Heart left ventricle (tissue), 16 donors: ENCODE results near the gene SLC13A3. TPM values are rescaled to one million over a fixed set of nuclear protein-coding genes. Genes with fewer than 3 reads are reported as not detected.

Experiments
- ATAC-seq, 4 donors: fragments of 200-7000 bp; cut with Tn5 transposase; one replicate each; pipeline ENCODE4 v1.9.1; 2020 to 2022; ENCODE audit warnings: moderate library complexity in 4 of 4, mild to moderate bottlenecking in 3 of 4, moderate number of reproducible peaks in 1 of 4
- DNase-seq, 5 donors: peaks; one replicate each; pipeline ENCODE4 v3.0.0-alpha.2; 2020
- H3K27ac ChIP-seq, 12 donors: fragments of 200-600 bp; sonication (generic) in 4 of 12; one replicate each; pipeline versions ENCODE4 v1.5.0 to v1.8.0; 2016 to 2022; ENCODE audit warnings: mild to moderate bottlenecking in 2 of 12
- H3K27me3 ChIP-seq, 9 donors: fragments of 200-600 bp; sonication (generic) in 2 of 9; one replicate each; pipeline versions ENCODE4 v1.5.1 to v1.8.0; 2016 to 2022; ENCODE audit warnings: mild to moderate bottlenecking in 3 of 9
- H3K36me3 ChIP-seq, 9 donors: fragments of 200-600 bp; sonication (generic) in 2 of 9; one replicate each; pipeline versions ENCODE4 v1.5.0 to v1.8.0; 2018 to 2022; ENCODE audit warnings: mild to moderate bottlenecking in 2 of 9
- H3K4me1 ChIP-seq, 12 donors: fragments of 200-600 bp; sonication (generic) in 4 of 12; one replicate each; pipeline versions ENCODE4 v1.5.0 to v1.8.0; 2016 to 2022; ENCODE audit warnings: mild to moderate bottlenecking in 3 of 12
- H3K4me3 ChIP-seq, 12 donors: fragments of 200-600 bp; sonication (generic) in 4 of 12; one replicate each; pipeline versions ENCODE4 v1.5.0 to v1.8.0; 2017 to 2022; ENCODE audit warnings: mild to moderate bottlenecking in 9 of 12, moderate library complexity in 4 of 12
- H3K9me3 ChIP-seq, 12 donors: fragments of 200-600 bp; sonication (generic) in 4 of 12; one replicate each; pipeline versions ENCODE4 v1.5.0 to v1.8.0; 2016 to 2022; ENCODE audit warnings: mild to moderate bottlenecking in 1 of 12
- POLR2A ChIP-seq, 2 donors: fragments of 450-650 bp; IDR thresholded peaks; one replicate each; pipeline ENCODE4 v1.6.1; 2017; ENCODE audit warnings: antibody characterized with exemption in 2 of 2, mild to moderate bottlenecking in 2 of 2, moderate library complexity in 2 of 2
- WGBS, 4 donors: extraction: QIAGEN DNeasy Blood & Tissue Kit in 2 of 4; methylation state at CpG; one replicate each; pipeline versions ENCODE4 v1.1.5 to v1.1.7; 2013 to 2018; 5-methylcytosine and 5-hydroxymethylcytosine counted together
- intact Hi-C, 10 donors: fragments of 100-400 bp; cut with DNase I; formaldehyde crosslinking; loops; one replicate each; pipeline versions ENCODE4 v1.11.1 to v1.14.2; 2022
- polyA plus RNA-seq, 2 donors: library from polyadenylated mRNA; stranded (reverse); fragments of 200-250 nt; gene quantifications; one replicate each; pipeline ENCODE4 v1.2.3, GENCODE V29; 2013
- total RNA-seq, 9 donors: library from RNA; depleted of rRNA in 2 of 9; stranded (reverse); fragments of >200 nt in 2 of 9; fragmentation: NEBNext Ultra II Directional in 3 of 9; extraction: Animal tissue kit (Norgen Biotek cat#: 25700) in 3 of 9; gene quantifications; one replicate each; pipeline versions ENCODE4 v1.1.0 to v1.2.4, GENCODE V29; 2016 to 2023
- TF ChIP-seq, protein P1 (sequence below), 12 donors: fragments of 200-600 bp; sonication (generic) in 4 of 12; IDR thresholded peaks; one replicate each; pipeline versions ENCODE4 v1.5.0 to v1.8.0; 2018 to 2022; ENCODE audit warnings: antibody characterized with exemption in 12 of 12, mild to moderate bottlenecking in 5 of 12
- donor health status: ischemic (EF 13 %, LVEDD 7.1; RV severe dilation, severe dysfunction).
- donor health status: healthy with polysubstance abuse.
- donor health status: DM: no; HTN: yes; CAD: no.
- donor health status: DM: no; HTN: no; CAD: no.
- donor health status: ischemic (EF 25% LVEDD 6.9; RV normal size, moderate dysfunction).
- donor health status: ischemic (EF 25% LVEDD 5.7; RV mildly dilated, moderate dysfunction).
- donor health status: healthy.
- donor health status: DM: yes; HTN: yes; CAD: no.
- donor health status: ischemic (EF 35%, LVEDD 5.7; RV mildly dilated, moderate dysfunction).
- donor health status: nonischemic (EF 11% LVEDD 7.7; RV severe dilation, severe dysfunction).
- donor health status: DM: yes; HTN: yes; CAD: no.
- donor health status: PGD.
- donor health status: ischemic (EF 29% LVEDD 5.4; RV normal size, mild dysfunction).
- donor health status: nonischemic (EF 23%, LVEDD 6.1; RV moderate dilation, normal function).

SLC13A3 gene
- total and polyA plus RNA-seq, 11 donors: 0.13 to 2.6 (median 0.54) TPM

DNA sequence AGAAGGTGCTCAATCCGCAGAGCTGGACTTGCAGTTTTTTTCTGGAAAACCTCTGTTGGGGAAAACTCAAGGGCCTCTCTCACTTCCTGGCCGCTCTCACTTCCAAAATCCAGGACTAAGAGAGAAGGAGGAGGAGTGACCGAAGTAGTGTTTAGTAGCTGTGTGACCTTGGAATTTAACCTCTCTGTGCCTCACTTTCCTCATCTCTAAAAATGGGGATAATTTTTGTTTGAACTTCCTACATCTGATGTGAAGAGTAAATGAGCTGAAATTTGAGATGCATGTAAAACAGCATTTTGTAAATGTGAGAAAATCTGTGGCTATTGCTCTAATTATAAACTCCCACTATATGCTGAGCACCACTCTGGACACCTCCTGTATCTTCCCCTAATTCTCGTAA lies 5.1 kb downstream of the SLC13A3 start:
- Histone ChIP-seq H3K36me3 (no peaks in the 10 kb centered on the region), H3K4me1 (peaks cover 0 to 6% (median 0%) of the 10 kb centered on the region in 12 donors), H3K27ac (no peak overlapping the region), H3K4me3 (no peak overlapping the region), H3K27me3 (peaks cover 0 to 13% (median 3%) of the 10 kb centered on the region in 9 donors), H3K9me3 (no peaks in the 10 kb centered on the region)
- ATAC-seq (no peak), DNase-seq (no peak)
- intact Hi-C loops: no loop called here
- WGBS, 4 donors: 66 to 76% (median 72%) methylated on average over 4 of the region's 4 CpGs
- TF ChIP-seq POLR2A (IDR thresholded peaks at IDR 0.05): no peak
- TF ChIP-seq, protein P1, sequence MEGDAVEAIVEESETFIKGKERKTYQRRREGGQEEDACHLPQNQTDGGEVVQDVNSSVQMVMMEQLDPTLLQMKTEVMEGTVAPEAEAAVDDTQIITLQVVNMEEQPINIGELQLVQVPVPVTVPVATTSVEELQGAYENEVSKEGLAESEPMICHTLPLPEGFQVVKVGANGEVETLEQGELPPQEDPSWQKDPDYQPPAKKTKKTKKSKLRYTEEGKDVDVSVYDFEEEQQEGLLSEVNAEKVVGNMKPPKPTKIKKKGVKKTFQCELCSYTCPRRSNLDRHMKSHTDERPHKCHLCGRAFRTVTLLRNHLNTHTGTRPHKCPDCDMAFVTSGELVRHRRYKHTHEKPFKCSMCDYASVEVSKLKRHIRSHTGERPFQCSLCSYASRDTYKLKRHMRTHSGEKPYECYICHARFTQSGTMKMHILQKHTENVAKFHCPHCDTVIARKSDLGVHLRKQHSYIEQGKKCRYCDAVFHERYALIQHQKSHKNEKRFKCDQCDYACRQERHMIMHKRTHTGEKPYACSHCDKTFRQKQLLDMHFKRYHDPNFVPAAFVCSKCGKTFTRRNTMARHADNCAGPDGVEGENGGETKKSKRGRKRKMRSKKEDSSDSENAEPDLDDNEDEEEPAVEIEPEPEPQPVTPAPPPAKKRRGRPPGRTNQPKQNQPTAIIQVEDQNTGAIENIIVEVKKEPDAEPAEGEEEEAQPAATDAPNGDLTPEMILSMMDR (IDR thresholded peaks at IDR 0.05): no peak

DNA sequence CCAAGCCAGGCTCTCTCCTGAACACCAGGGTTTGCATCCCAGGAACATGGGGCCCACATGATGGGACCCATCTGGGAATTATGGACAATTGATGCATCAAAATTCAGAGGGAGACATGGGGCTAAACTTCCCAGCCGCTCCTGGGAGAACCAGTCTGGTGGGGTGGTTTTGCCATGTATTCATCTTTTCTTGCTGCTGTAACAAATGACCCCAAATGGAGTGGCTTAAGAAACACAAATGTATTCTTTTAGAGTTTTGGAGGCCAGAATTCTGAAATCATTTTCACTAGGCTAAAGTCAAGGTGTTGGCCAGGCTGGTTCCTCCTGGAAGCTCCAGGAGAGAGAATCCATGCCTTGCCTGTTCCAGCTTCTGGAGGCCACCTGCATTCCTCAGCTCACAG lies 6.5 kb downstream of the SLC13A3 start:
- TF ChIP-seq POLR2A (IDR thresholded peaks at IDR 0.05): no peak
- TF ChIP-seq, protein P1 (IDR thresholded peaks at IDR 0.05): no peak
- Histone ChIP-seq H3K4me1 (peaks cover 0 to 4% (median 0%) of the 10 kb centered on the region in 12 donors), H3K27me3 (peaks cover 0 to under 1% (median 0%) of the 10 kb centered on the region in 9 donors), H3K27ac (no peak overlapping the region), H3K36me3 (no peaks in the 10 kb centered on the region), H3K4me3 (no peak overlapping the region), H3K9me3 (no peaks in the 10 kb centered on the region)
- 90 to 100% (median 94%) methylated on average over 1 of the region's 1 CpG for WGBS, 4 donors
- ATAC-seq: no peak
- DNase-seq: no peak
- intact Hi-C loops: no loop called here

DNA sequence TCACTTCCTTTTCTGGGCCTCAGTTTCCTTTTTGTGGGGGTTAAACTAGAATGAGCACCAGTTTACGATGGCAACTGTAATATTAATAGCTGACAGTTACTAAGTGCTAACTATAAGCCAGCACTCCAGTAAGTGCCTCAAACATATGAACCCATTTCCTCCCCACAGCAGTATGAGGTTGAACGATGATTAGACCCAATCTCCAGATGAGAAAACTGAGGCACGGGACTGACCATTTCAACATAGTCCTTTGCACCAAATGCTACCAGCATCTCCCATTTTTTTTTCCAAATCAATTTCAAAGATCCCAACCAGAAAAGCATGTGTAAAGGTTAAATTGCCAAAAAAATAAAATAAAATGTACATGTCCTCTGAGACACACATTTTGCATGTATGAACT lies 7.1 kb downstream of the SLC13A3 start:
- WGBS, 4 donors: 90 to 96% (median 93%) methylated on average over 3 of the region's 3 CpGs
- DNase-seq: no peak
- intact Hi-C loops: no loop called here

DNA sequence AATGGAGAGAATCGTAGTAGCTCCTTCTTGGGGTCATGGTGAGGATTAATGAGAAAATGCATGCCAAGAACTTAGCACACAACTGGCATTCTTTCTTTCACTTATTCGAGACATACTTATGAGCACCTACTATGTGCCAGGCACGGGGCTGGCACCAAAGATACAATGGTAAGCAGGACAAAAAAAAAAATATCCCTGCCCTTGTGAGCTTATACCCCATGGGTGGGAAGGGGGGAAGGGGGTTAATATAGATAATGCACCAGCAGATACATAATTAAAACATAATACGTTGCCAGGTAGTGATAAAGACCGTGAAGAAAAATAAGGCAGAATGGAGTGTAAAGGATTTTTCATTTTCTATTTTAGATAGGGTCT lies 8.3 kb downstream of the SLC13A3 start:
- no peak overlapping the region for H3K27ac ChIP-seq
- TF ChIP-seq, protein P1 (IDR thresholded peaks at IDR 0.05): no peak
- no peak for TF ChIP-seq POLR2A (IDR thresholded peaks at IDR 0.05)

More for the DNA sequence above, 7.1 kb downstream of the SLC13A3 start:
- no peak for TF ChIP-seq POLR2A (IDR thresholded peaks at IDR 0.05)
- TF ChIP-seq, protein P1 (IDR thresholded peaks at IDR 0.05): no peak
- Histone ChIP-seq H3K4me3 (no peak overlapping the region), H3K36me3 (no peaks in the 10 kb centered on the region), H3K9me3 (no peaks in the 10 kb centered on the region), H3K4me1 (peaks cover 0 to 4% (median 0%) of the 10 kb centered on the region in 12 donors), H3K27ac (no peak overlapping the region), H3K27me3 (no peaks in the 10 kb centered on the region)
- ATAC-seq: no peak

More for the DNA sequence above, 8.3 kb downstream of the SLC13A3 start:
- ATAC-seq: no peak
- Histone ChIP-seq H3K27me3 (no peaks in the 10 kb centered on the region), H3K36me3 (no peaks in the 10 kb centered on the region), H3K9me3 (no peaks in the 10 kb centered on the region), H3K4me3 (no peak overlapping the region), H3K4me1 (peaks cover 0 to 4% (median 0%) of the 10 kb centered on the region in 12 donors)
- WGBS, 4 donors: 66 to 79% (median 73%) methylated on average over 5 of the region's 5 CpGs
- intact Hi-C loops: no loop called here
- DNase-seq: no peak
